Muscle of back (tissue), 11 donors: ENCODE measurements around the gene PGLYRP3. TPM values are rescaled to one million over a fixed set of nuclear protein-coding genes. Genes with fewer than 3 reads are reported as not detected.
A peak's percentile ranks its signal among the peaks of the same experiment; 100 is the strongest.

Experiments used
- DNase-seq, 3 donors: peaks; one replicate each; pipeline versions ENCODE4 v3.0.0 to v3.0.0-alpha.2; 2013
- polyA plus RNA-seq, 10 donors: library from polyadenylated mRNA; unstranded; fragments of 120-200 nt; gene quantifications; one replicate each; pipeline ENCODE4 v1.2.1, GENCODE V29; 2013; ENCODE audit not compliant: insufficient read length in 10 of 10

The PGLYRP3 gene
- polyA plus RNA-seq, 10 donors: 0.25 to 0.26 TPM; not detected in 8

GRCh38 chr1:153260585-153261280 lies 52.0 kb downstream of the PGLYRP3 start:
- DNase-seq: peak in 1 of 3 donors; percentile 56

- no peak for DNase-seq
These were observed 53.4 kb downstream of the PGLYRP3 start, which contains the start of gene LORICRIN for GRCh38 chr1:153259387-153259786. TSS of gene LORICRIN (plus strand) at chr1:153259687. CDS start at chr1:153260950, 1,263 bp downstream.

GRCh38 chr1:153253693-153254092 lies 59.1 kb downstream of the PGLYRP3 start:
- DNase-seq: no peak

- DNase-seq: peak in 1 of 3 donors; percentile 31
These were observed 59.7 kb downstream of the PGLYRP3 start for GRCh38 chr1:153253076-153253475.

- DNase-seq: no peak
These were observed 60.8 kb downstream of the PGLYRP3 start for GRCh38 chr1:153251988-153252387.

- DNase-seq: no peak
These were observed 61.2 kb downstream of the PGLYRP3 start for GRCh38 chr1:153251562-153251961.

- DNase-seq: no peak
These were observed 61.7 kb downstream of the PGLYRP3 start for GRCh38 chr1:153251087-153251486.

GRCh38 chr1:153250166-153250565 lies 62.6 kb downstream of the PGLYRP3 start:
- DNase-seq: peak; percentile 46 to 81 (median 70)

GRCh38 chr1:153248176-153248879 lies 64.4 kb downstream of the PGLYRP3 start:
- DNase-seq: no peak

Other genes with a start within 250 kb of the PGLYRP3 start
- gene SPRR2B, start 241.3 kb downstream of the PGLYRP3 start, polyA plus RNA-seq: not detected
- gene SPRR2E, start 218.4 kb downstream of the PGLYRP3 start, polyA plus RNA-seq: not detected
- gene SPRR2F, start 199.4 kb downstream of the PGLYRP3 start, polyA plus RNA-seq: under 1 TPM in 2 of 10 donors, not detected in 8; 0.48 to 0.75 TPM
- under 1 TPM in 1 of 10 donors, not detected in 9; 0.48 TPM for gene SPRR2G, start 162.1 kb downstream of the PGLYRP3 start, polyA plus RNA-seq
- not detected for gene LELP1, start 109.5 kb downstream of the PGLYRP3 start, polyA plus RNA-seq
- not detected for gene PRR9, start 95.4 kb downstream of the PGLYRP3 start, polyA plus RNA-seq
- not detected for gene LORICRIN, start 53.3 kb downstream of the PGLYRP3 start, polyA plus RNA-seq
- gene PGLYRP4, start 35.9 kb upstream of the PGLYRP3 start, polyA plus RNA-seq: 1 to 10 TPM in 2 of 10 donors, not detected in 8; 1.1 to 1.7 TPM
- 10 to 100 TPM in 9 of 10 donors, 1 to 10 TPM in 1; 9.4 to 40.7 (median 25.4) TPM for gene S100A9, start 44.9 kb upstream of the PGLYRP3 start, polyA plus RNA-seq
- 1 to 10 TPM in 6 of 10 donors, under 1 TPM in 3, not detected in 1; 0.26 to 4.9 (median 1.8) TPM for gene S100A12, start 62.7 kb upstream of the PGLYRP3 start, polyA plus RNA-seq
- 10 to 100 TPM in 8 of 10 donors, 1 to 10 TPM in 2; 4.7 to 37.0 (median 13.9) TPM for gene S100A8, start 78.1 kb upstream of the PGLYRP3 start, polyA plus RNA-seq
- gene S100A7A, start 103.6 kb upstream of the PGLYRP3 start, polyA plus RNA-seq: not detected
- not detected for gene S100A7, start 147.7 kb upstream of the PGLYRP3 start, polyA plus RNA-seq
- gene S100A6, start 223.0 kb upstream of the PGLYRP3 start, polyA plus RNA-seq: 100 to 1,000 TPM; 159 to 322 (median 210) TPM
- gene S100A5, start 228.0 kb upstream of the PGLYRP3 start, polyA plus RNA-seq: under 1 TPM in 5 of 10 donors, not detected in 5; 0.23 to 0.65 (median 0.41) TPM
- gene S100A4, start 232.9 kb upstream of the PGLYRP3 start, polyA plus RNA-seq: 100 to 1,000 TPM; 162 to 254 (median 206) TPM
- 1 to 10 TPM in 4 of 10 donors, under 1 TPM in 4, not detected in 2; 0.35 to 1.2 (median 0.86) TPM for gene S100A3, start 236.3 kb upstream of the PGLYRP3 start, polyA plus RNA-seq